Type B pancreatic cell (in vitro differentiated cells): Measurements from ENCODE around the gene IFNK. TPM values are rescaled to one million over a fixed set of nuclear protein-coding genes. Genes with fewer than 3 reads are reported as not detected.
A peak's percentile ranks its signal among the peaks of the same experiment; 100 is the strongest.

ENCODE experiments used
- DNase-seq: peaks from one replicate; pipeline ENCODE4 v3.0.0; 2021; ENCODE audit warnings: mixed read lengths; ENCODE audit not compliant: unreplicated experiment; ENCODE audit errors: extremely low spot score
- H3K27ac Mint-ChIP-seq: 2 replicates; pipeline ENCODE4 v1.8.0; 2021; ENCODE audit warnings: mild to moderate bottlenecking, mixed read lengths
- H3K27me3 Mint-ChIP-seq: 2 replicates; pipeline ENCODE4 v1.8.0; 2021; ENCODE audit warnings: mixed read lengths
- H3K36me3 Mint-ChIP-seq: 2 replicates; pipeline ENCODE4 v1.8.0; 2021; ENCODE audit warnings: mixed read lengths
- H3K4me1 Mint-ChIP-seq: one replicate; pipeline ENCODE4 v1.8.0; 2021; ENCODE audit warnings: mixed read lengths; ENCODE audit not compliant: unreplicated experiment
- H3K4me3 Mint-ChIP-seq: 2 replicates; pipeline ENCODE4 v1.8.0; 2021; ENCODE audit warnings: mild to moderate bottlenecking, mixed read lengths
- H3K9me3 Mint-ChIP-seq: 2 replicates; pipeline ENCODE4 v1.8.0; 2021; ENCODE audit warnings: mixed read lengths
- total RNA-seq: library from RNA; stranded (reverse); gene quantifications from 2 replicates; pipeline ENCODE4 v1.2.1, GENCODE V29; 2021; ENCODE audit warnings: low replicate concordance
- TF ChIP-seq, protein P1 (sequence below): fragments of 200-600 bp; sonication (generic); conservative IDR thresholded peaks from 2 replicates; pipeline ENCODE4 v1.5.0; 2021; ENCODE audit warnings: antibody characterized with exemption, mild to moderate bottlenecking

Gene IFNK
- total RNA-seq, 1 donor from 2014 or later = not detected

DNA sequence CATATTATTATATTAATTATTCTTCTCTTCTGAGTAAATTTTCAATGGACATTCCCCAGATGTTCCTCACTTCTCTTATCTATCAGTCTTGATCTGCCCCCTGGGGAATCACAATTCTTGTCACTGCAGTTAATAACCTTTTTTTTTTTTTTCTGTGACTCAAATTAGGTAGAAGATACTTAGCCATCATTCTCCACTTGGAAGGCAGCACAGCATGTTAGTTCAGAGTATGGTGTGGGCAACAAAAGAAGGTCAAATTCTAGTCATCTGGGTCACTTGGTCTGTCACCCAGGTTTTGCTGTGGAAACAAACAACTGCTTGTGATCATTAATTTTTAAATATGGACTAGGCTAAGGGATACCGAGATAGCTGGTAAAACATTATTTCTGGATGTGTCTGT is 13.7 kb downstream of the IFNK start:
- TF ChIP-seq, protein P1, sequence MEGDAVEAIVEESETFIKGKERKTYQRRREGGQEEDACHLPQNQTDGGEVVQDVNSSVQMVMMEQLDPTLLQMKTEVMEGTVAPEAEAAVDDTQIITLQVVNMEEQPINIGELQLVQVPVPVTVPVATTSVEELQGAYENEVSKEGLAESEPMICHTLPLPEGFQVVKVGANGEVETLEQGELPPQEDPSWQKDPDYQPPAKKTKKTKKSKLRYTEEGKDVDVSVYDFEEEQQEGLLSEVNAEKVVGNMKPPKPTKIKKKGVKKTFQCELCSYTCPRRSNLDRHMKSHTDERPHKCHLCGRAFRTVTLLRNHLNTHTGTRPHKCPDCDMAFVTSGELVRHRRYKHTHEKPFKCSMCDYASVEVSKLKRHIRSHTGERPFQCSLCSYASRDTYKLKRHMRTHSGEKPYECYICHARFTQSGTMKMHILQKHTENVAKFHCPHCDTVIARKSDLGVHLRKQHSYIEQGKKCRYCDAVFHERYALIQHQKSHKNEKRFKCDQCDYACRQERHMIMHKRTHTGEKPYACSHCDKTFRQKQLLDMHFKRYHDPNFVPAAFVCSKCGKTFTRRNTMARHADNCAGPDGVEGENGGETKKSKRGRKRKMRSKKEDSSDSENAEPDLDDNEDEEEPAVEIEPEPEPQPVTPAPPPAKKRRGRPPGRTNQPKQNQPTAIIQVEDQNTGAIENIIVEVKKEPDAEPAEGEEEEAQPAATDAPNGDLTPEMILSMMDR = no peak
- Mint-ChIP-seq H3K27ac (no peak overlapping the region), H3K27me3 (no peaks in the 10 kb centered on the region), H3K4me1 (peaks cover 55% of the 10 kb centered on the region), H3K9me3 (no peaks in the 10 kb centered on the region), H3K4me3 (no peak overlapping the region), H3K36me3 (peaks cover 5% of the 10 kb centered on the region)
- no peak for DNase-seq

DNA sequence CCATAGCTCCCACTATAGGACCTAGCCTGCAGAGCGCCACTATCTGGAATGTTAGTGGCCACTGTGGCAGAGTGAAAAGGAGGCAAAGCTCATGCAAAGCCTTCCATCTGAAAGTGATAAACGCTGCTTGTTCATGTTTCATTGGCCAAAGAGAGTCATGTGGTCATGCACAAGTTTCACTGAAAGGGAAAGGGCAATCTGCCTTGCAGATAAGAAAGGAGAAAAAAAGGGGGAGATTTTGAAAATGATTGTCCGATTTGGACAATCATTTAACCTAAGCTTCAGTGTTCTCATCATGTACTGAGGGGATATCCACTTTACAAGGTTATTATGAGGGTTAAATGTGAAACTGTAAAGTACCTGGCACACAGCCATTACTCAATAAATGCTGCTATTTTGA is 14.6 kb downstream of the IFNK start:
- no peak for DNase-seq
- Mint-ChIP-seq H3K27me3 (no peaks in the 10 kb centered on the region), H3K4me3 (no peak overlapping the region), H3K27ac (peak overlapping the region; percentile 3), H3K36me3 (peaks cover 11% of the 10 kb centered on the region), H3K4me1 (peaks cover 53% of the 10 kb centered on the region), H3K9me3 (no peaks in the 10 kb centered on the region)
- TF ChIP-seq, protein P1 = no peak

DNA sequence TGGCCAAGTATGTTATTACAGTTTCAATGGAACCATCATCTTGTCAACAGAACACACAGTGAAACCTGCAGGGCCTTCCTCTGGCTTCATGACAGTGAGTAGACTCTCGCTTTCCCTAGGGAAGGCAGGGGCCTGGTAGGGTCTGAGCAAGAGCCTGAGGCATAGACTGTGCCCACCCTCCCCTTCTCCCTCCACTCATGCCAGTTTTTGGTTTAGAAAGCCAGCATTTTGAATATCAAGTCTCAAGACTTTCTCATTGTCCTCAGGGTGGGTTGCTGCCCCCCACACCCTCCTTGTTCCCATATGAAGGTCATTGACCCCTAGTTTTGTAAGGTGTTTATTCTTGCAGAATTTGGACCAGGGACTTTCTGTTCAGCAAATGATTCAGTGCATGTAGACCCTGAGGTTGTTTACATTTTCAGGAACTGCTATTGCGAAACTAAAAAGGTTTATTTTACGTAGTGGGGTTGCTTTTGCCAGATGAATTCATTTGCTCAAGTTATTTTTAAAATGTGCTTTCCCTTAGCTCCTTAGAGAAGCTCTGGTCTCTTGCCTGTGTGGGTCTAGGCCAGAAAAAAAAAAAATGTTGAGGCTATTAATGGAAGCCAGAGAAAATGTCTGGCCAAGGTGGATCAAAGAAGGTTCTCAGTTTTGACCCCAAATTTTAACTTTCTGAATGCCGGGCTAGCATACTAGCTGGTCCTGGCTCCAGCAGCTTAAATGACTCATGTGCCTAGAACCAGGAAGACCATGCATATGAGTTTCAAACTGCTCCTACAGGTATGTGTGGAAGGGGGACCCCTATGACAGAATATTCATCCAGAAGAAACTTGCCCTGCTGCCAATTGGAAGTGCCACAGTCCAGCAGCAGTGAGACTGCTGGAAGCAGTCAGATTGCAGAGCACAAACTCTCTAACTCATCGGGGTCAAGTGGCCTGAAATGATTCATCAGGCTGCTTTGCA is 15.7 kb downstream of the IFNK start:
- no peaks in the 10 kb centered on the region for H3K27me3 Mint-ChIP-seq
- DNase-seq = no peak
- TF ChIP-seq, protein P1 = no peak
- H3K27ac Mint-ChIP-seq = no peak overlapping the region
- no peaks in the 10 kb centered on the region for H3K9me3 Mint-ChIP-seq
- H3K4me3 Mint-ChIP-seq = no peak overlapping the region
- H3K36me3 Mint-ChIP-seq = peaks cover 18% of the 10 kb centered on the region
- H3K4me1 Mint-ChIP-seq = peaks cover 41% of the 10 kb centered on the region

DNA sequence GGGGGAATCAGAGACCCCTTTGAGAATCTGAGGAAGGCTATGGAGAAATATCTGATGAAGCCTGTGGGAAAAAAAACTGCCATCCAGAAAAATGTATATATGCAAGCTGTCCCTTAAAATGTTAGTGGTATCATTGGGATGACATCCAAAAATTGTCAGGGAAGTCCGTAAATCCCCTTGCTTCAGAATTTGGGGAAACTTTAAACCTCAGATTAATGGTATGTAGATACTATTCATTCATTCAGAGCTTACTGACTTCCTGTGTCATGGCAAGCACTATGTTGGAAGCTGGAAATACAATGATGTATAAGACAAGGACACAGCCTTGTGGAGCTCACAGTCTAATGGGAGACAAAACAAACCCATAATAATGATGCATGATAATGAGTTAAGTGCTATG is 16.4 kb downstream of the IFNK start:
- DNase-seq = no peak
- no peak overlapping the region for H3K4me3 Mint-ChIP-seq
- H3K4me1 Mint-ChIP-seq = peaks cover 38% of the 10 kb centered on the region
- TF ChIP-seq, protein P1 = no peak
- H3K9me3 Mint-ChIP-seq = no peaks in the 10 kb centered on the region
- H3K36me3 Mint-ChIP-seq = peaks cover 19% of the 10 kb centered on the region
- no peak overlapping the region for H3K27ac Mint-ChIP-seq
- H3K27me3 Mint-ChIP-seq = no peaks in the 10 kb centered on the region

DNA sequence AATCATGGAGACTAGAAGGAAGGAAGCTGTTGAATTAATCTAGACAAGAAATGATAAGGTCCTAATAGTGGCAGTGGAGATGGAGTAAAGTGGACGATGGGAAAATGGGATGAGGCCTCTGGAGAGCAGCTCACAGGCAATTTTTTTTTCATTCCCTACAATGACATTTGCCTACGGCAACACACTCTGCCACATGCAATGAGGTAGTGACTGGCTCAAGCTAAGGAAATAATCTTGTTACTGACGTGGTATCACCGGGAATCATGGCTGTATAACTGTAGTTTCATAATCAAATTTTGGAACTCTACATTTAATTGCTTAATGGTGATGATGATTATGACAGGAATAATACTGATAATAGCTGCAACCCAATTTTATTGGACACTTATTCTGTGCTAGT is 17.6 kb downstream of the IFNK start:
- Mint-ChIP-seq H3K4me3 (no peak overlapping the region), H3K4me1 (peaks cover 30% of the 10 kb centered on the region), H3K36me3 (peaks cover 21% of the 10 kb centered on the region), H3K9me3 (no peaks in the 10 kb centered on the region), H3K27ac (no peak overlapping the region), H3K27me3 (no peaks in the 10 kb centered on the region)
- TF ChIP-seq, protein P1 = no peak
- no peak for DNase-seq
